ENCODE measurements around the gene PIEZO2. TPM values are rescaled to one million over a fixed set of nuclear protein-coding genes. Genes with fewer than 3 reads are reported as not detected.

The PIEZO2 gene
- total and polyA plus RNA-seq, 2 of the 8 experiments (the other 6 are each of a cell fraction or from before 2014, with no cell fraction given), result 4.7 to 16.5 TPM

- 0 out of 4 replicates have a peak, but pooled peaks of 1 of the 2 experiments have one; percentile 12 for TF ChIP-seq HDAC2 (IDR thresholded peaks at IDR 0.05; ENCODE audit: borderline replicate concordance in 1 of 2, low read depth in 2 of 2, low read length in 2 of 2)
- no peak for TF ChIP-seq KDM4A (IDR thresholded peaks at IDR 0.05; ENCODE audit: low read depth, low read length, severe bottlenecking)
These were observed 14.3 kb upstream of the PIEZO2 start (continued) for GRCh38 chr18:11163665-11164064.
